Kidney (tissue), 14 donors: ENCODE measurements around the gene TCERG1L. TPM values are rescaled to one million over a fixed set of nuclear protein-coding genes. Genes with fewer than 3 reads are reported as not detected.

Source experiments
- DNase-seq, 5 donors: peaks; one replicate each; pipeline ENCODE4 v3.0.0-alpha.2; 2013 to 2020
- FAIRE-seq: peaks from 2 replicates; lab custom pipeline; 2012; peaks lifted over from hg19 to GRCh38; lab: Jason Lieb, UNC
- H3K27ac ChIP-seq, 2 donors: one replicate each; pipeline ENCODE4 v1.7.0; 2013; ENCODE audit warnings: low read depth in 2 of 2, low read length in 2 of 2, inconsistent platforms in 1 of 2
- H3K27me3 ChIP-seq: one replicate; pipeline ENCODE4 v1.7.1; 2013; ENCODE audit warnings: low read length, inconsistent platforms; ENCODE audit not compliant: control insufficient read depth, insufficient read depth
- H3K36me3 ChIP-seq, 3 donors: one replicate each; pipeline versions ENCODE4 v1.7.0 to v1.7.1; 2013; ENCODE audit warnings: low read length in 3 of 3, control low read depth in 1 of 3, inconsistent platforms in 1 of 3; ENCODE audit not compliant: insufficient read depth in 3 of 3, control insufficient read depth in 2 of 3
- H3K4me1 ChIP-seq, 3 donors: one replicate each; pipeline versions ENCODE4 v1.7.0 to v1.7.1; 2013; ENCODE audit warnings: low read length in 3 of 3, inconsistent platforms in 1 of 3, low read depth in 1 of 3; ENCODE audit not compliant: control insufficient read depth in 2 of 3, insufficient read depth in 2 of 3
- H3K4me3 ChIP-seq, 3 donors: one replicate each; pipeline versions ENCODE4 v1.7.0 to v1.8.1; 2013; ENCODE audit warnings: low read length in 3 of 3, control low read depth in 1 of 3, inconsistent platforms in 1 of 3
- H3K9ac ChIP-seq, 3 donors: one replicate each; pipeline versions ENCODE4 v1.7.0 to v1.7.1; 2013; ENCODE audit warnings: low read length in 3 of 3, control low read depth in 1 of 3, inconsistent platforms in 1 of 3
- H3K9me3 ChIP-seq, 3 donors: one replicate each; pipeline versions ENCODE4 v1.7.0 to v1.7.1; 2013; ENCODE audit warnings: low read length in 3 of 3, control low read depth in 1 of 3, inconsistent platforms in 1 of 3; ENCODE audit not compliant: control insufficient read depth in 2 of 3, insufficient read depth in 1 of 3
- intact Hi-C: fragments of 100-400 bp; cut with DNase I; formaldehyde crosslinking; loops from one replicate; pipeline ENCODE4 v1.11.1; 2022
- polyA plus RNA-seq: library from polyadenylated mRNA; stranded (reverse); fragments of 350-450 nt; fragmentation: Illumina TruSeq; extraction: RNeasy Lipid Tissue Mini Kit (QIAGEN cat#74804); gene quantifications from one replicate; pipeline ENCODE4 v1.2.3, GENCODE V29; 2014; ENCODE audit warnings: low read depth, low replicate concordance; ENCODE audit not compliant: insufficient read depth
- total RNA-seq: library from RNA; stranded (reverse); fragmentation: NEBNext Ultra II Directional; extraction: Animal tissue kit (Norgen Biotek cat#: 25700); gene quantifications from one replicate; pipeline ENCODE4 v1.2.1, GENCODE V29; 2021
- TF ChIP-seq, protein P1 (sequence below): IDR thresholded peaks from 3 replicates; pipeline ENCODE4 v1.5.1; 2012; ENCODE audit warnings: mild to moderate bottlenecking, moderate library complexity, borderline replicate concordance; ENCODE audit not compliant: insufficient read depth; ENCODE audit errors: extremely low read depth
- donor health status: control.
- donor health status: control.
- donor health status: control.
- donor health status: control.
- donor health status: control.
- donor health status: DM: yes; HTN: yes; CAD: no.
- donor health status: Normal renal cell carcinoma (clear cell type).

The TCERG1L gene
- total and polyA plus RNA-seq, 2 donors from 2014 or later: not detected

DNA sequence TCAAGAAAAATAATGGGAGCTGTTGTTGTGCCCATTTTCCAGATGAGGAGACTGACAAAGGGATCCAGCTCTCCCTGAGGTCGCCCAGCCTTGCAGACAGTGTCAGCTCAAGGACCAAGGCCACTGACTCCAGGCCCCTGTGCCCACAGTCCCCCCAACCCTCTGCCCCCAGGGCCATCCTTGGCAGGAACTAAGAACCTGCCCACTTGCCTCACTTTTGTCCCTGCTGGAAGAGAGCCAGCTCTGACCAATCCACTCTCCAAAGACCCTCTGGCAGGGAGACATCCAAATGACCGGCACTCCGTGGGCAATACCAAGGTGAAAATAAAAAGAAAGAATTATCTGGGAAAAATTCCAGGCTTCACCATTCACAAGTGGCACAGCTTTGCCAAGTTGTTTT lies 101.3 kb downstream of the TCERG1L start:
- FAIRE-seq: no peak

DNA sequence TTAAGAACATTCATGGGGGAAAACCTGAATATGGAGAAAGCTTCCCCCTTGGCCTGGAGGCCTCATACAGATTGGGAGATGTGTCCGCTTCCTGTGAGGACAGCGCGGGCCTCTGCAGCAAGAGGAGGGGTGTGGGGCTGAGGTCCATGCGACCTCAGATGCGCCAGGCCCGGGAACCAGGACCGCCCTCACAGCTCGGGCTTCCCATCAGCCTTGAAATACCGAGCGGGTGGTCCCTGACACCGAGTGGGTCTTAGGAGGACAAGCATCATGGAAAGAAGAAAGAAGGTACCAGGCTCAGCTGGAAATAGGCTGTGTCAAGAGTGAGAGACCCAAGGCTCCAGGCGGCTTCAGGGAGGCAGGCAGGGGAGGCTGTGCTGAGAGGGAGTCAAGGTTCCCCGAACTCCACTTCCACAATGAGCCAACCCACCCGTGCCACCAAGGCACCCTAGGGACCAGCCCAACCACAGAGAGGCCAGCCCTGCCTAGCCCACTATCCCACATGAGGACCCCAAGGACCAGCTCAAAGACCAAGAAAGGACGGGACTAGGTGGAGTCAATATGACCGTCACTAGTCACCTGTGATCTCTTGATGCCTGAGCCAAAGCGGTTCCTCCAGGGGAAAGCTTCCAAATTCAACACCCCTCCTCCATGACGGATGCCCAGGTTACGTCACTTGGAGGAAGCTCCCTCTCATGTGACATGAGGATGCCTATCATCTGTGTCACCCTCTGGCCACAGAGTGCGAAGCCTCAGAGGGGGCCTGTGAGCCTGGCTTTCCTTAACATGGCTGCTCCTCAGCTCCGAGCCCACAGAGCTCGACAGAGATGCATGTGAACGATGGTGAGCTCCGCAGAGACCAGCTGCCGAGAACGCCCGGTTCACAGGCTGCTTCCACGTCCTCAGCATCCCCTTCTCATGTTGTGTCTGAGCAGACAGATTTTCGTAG lies 103.7 kb downstream of the TCERG1L start:
- intact Hi-C loops: no loop called here
- H3K4me1 ChIP-seq: no peaks in the 10 kb centered on the region
- no peaks in the 10 kb centered on the region for H3K36me3 ChIP-seq
- H3K4me3 ChIP-seq: no peak overlapping the region
- FAIRE-seq (no peak), DNase-seq (peak in 2 of 5 donors; percentile 14 to 43)
- no peak overlapping the region for H3K9ac ChIP-seq
- TF ChIP-seq, protein P1, sequence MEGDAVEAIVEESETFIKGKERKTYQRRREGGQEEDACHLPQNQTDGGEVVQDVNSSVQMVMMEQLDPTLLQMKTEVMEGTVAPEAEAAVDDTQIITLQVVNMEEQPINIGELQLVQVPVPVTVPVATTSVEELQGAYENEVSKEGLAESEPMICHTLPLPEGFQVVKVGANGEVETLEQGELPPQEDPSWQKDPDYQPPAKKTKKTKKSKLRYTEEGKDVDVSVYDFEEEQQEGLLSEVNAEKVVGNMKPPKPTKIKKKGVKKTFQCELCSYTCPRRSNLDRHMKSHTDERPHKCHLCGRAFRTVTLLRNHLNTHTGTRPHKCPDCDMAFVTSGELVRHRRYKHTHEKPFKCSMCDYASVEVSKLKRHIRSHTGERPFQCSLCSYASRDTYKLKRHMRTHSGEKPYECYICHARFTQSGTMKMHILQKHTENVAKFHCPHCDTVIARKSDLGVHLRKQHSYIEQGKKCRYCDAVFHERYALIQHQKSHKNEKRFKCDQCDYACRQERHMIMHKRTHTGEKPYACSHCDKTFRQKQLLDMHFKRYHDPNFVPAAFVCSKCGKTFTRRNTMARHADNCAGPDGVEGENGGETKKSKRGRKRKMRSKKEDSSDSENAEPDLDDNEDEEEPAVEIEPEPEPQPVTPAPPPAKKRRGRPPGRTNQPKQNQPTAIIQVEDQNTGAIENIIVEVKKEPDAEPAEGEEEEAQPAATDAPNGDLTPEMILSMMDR: no peak
- no peak overlapping the region for H3K27ac ChIP-seq
- H3K9me3 ChIP-seq: no peaks in the 10 kb centered on the region
- H3K27me3 ChIP-seq: no peaks in the 10 kb centered on the region

More for the DNA sequence above, 101.3 kb downstream of the TCERG1L start:
- TF ChIP-seq, protein P1: no peak
- intact Hi-C loops: no loop called here
- DNase-seq: peak in 2 of 5 donors; percentile 22 to 28
- Histone ChIP-seq H3K4me3 (no peak overlapping the region), H3K9me3 (no peaks in the 10 kb centered on the region), H3K27me3 (no peaks in the 10 kb centered on the region), H3K36me3 (no peaks in the 10 kb centered on the region), H3K27ac (no peak overlapping the region), H3K4me1 (no peaks in the 10 kb centered on the region), H3K9ac (no peak overlapping the region)

DNA sequence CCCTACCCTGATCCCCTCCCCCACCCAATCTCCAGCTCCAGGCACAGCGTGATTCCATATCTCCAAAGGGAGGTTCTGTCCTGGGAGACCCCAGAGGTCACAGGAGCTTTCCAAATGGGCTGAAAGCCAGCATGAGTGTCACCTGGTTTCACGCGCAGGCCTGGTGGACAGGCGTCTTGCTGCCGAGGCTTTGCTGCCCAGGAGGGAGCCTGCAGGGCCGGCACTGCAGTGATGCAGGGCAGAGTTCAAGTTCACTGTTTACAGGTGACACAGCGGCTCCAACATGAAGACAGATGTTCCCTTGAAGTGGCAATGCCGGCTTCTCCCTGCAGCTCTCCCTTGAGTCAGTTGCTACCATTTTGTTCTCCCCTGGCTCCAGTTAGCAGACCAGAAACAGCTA lies 104.3 kb downstream of the TCERG1L start:
- Histone ChIP-seq H3K4me1 (no peaks in the 10 kb centered on the region), H3K36me3 (no peaks in the 10 kb centered on the region), H3K9ac (no peak overlapping the region), H3K9me3 (no peaks in the 10 kb centered on the region), H3K27me3 (no peaks in the 10 kb centered on the region), H3K4me3 (no peak overlapping the region), H3K27ac (no peak overlapping the region)
- TF ChIP-seq, protein P1: no peak
- DNase-seq (peak in 2 of 5 donors; percentile 21 to 27), FAIRE-seq (no peak)
- intact Hi-C loops: no loop called here
